HG03520 (cell line): ENCODE measurements around the gene HOXD9.

Source experiments
- ATAC-seq: cut with Tn5 transposase; IDR thresholded peaks from one replicate; pipeline ENCODE4 v1.9.1; 2021; ENCODE audit warnings: mild to moderate bottlenecking, moderate library complexity; ENCODE audit not compliant: unreplicated experiment

Gene HOXD9

DNA sequence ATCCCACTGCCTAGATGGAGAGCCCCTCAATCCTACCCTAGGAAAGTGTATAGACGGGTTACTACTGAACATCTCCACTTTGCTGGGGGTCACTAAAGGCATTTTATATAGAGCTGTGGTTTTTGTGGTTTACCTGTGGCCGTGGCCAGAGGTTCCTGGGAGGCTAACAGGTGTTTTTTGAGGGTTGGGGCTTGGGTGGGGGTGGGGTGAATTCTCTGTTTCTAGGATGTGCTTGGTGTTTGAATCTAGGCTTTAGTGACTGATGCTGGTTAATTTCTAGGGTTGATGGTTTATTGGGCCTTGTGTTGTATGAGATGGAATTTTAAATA, 14.7 kb downstream of the HOXD9 start:
- ATAC-seq: no peak

DNA sequence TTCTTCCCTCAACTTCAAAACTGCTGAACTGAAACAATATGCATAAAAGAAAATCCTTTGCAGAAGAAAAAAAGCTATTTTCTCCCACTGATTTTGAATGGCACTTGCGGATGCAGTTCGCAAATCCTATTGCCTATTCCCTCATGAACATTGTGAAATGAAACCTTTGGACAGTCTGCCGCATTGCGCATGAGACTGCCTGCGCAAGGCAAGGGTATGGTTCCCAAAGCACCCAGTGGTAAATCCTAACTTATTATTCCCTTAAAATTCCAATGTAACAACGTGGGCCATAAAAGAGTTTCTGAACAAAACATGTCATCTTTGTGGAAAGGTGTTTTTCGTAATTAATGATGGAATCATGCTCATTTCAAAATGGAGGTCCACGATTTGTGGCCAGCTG, 15.4 kb downstream of the HOXD9 start:
- ATAC-seq: no peak

DNA sequence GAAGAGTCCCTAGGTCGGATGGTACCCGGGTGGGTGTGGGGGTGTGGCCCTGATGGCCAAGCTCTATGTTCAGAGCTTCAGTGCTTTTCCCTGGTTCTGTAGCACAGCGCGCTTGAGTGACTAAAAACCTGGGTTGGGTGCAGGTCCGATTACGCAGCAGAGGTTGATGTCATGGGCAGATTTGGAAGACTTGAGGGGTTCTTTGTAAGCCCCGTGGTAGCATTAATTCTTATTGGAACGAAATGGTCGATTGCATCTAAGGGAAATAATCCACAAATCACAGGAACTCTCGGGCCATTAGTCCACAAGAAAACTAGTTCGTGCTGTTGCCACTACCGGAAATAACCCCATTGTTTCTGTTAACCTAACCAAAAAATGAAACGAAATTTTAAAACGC, 16.0 kb downstream of the HOXD9 start:
- ATAC-seq: no peak

- no peak for ATAC-seq
Observed at GRCh38 chr2:176138923-176139660, 16.6 kb downstream of the HOXD9 start.

GRCh38 chr2:176139661-176140512, 17.4 kb downstream of the HOXD9 start:
- ATAC-seq: no peak

DNA sequence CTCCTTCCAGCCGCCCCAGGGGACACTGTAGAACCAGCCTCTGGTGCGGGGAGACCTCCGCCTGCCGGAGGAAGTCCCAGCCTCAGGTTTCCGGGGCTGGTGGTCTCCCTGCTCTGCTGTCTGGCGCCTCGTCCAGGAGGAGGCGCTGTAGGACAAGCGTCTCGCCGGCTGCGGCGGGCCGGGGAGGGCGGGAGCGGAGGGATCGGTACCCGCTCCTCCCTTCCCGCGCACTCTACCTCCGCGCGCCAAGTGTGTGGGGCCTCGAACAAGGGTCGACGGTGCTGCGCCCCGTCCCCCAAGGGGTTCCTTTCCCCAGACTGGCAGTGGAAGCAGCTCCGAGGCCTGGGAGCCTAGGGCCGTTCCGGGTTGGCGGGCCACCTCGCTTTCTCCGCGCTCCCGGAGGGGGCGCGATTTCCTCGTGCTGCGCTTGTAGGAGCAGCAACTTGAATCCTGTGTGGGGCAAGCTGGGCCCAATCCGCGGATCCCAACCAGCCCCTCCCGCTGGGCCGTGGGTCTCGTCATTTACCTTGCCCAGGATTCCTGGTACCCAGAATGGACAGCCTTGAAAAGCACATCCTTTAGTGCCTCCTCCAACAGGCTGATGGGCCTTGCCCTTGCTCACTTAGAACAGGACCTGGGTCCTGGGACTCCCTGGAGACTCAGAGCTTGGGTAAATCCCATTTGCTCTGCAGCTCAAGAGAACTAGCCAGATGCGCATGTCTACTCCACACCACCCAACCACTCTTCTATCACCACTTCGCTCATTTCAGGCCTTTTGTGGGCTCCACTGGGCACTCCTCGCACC, 18.2 kb downstream of the HOXD9 start:
- peak; percentile 87 for ATAC-seq

DNA sequence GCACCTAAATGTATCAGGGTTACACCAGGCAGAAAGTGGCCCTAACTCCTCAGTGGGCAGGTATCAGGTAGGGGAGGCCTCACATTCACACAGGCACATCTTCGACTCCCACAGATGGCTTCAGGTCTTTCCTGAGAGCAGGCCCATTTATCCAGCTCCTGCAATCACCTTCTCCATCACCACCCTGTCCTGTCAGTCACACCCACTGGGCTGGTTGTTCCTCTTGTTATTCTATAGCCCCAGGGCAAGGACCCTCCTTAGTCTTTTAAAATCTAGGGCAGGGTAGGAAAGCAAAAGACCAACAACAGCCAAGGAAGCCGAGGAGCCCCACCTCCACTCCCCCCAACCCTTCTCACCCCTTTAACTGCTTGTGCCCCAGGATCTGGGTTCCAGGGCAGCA, 19.8 kb downstream of the HOXD9 start:
- ATAC-seq: no peak

DNA sequence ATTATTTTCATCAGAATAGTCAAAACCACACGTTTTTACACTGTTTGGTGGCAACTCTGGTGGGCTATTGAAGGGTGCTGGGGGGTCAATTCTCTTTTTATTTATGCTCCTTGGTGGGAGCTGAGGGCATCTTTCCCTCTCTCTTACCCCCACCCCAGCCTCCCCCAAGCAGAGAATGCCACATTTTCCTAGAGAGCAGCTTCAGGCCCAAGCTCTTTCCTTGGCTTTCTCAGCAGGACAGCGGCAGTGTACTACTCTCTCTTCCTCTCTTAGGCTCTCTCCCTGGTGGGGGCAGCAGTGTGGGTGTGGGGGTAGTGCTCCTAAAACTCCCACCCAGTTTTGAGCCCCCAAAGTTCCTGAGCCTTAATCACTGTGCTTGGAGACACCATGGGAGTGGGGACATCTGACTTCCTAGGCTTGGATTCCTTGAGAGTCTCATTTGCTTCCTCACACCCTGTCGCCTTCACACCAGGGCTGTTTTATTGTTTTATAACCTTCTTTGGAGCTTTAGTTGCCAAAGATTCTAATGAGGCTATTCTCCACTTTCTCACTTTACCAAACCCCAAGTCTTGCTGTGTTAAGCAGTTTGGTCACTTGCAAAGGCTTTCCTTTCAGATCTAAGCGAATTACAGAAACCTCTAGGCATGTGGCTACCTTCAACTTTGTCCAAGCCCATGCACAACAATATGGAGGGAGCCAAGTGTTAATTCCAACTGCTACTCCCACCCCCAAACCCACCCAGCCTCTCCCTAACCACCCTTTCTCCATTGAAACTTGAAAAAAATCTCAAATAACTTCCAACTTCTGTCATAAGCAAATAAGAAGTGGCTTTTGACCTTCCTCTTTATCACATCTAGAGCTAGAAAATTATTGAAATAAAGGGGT, 22.8 kb downstream of the HOXD9 start:
- no peak for ATAC-seq

DNA sequence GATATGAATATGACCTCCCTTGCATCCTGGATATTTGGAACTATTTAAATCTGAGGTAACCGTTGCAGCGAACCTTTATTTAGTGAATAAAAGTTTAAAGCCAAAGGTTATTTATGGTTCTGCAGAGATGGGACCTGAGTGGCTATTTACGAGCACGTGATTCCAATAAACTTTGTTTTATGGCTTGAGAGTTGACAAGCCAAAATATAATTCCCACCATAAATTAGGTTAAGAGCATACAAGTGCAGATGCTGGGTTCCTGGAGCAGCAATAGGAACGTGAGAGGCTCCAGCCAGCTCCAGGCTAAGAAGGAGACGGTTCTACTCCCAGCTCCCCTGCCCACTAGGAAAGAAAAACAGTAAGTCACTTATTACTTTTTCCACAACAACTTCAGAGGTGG, 23.6 kb downstream of the HOXD9 start:
- ATAC-seq: no peak

DNA sequence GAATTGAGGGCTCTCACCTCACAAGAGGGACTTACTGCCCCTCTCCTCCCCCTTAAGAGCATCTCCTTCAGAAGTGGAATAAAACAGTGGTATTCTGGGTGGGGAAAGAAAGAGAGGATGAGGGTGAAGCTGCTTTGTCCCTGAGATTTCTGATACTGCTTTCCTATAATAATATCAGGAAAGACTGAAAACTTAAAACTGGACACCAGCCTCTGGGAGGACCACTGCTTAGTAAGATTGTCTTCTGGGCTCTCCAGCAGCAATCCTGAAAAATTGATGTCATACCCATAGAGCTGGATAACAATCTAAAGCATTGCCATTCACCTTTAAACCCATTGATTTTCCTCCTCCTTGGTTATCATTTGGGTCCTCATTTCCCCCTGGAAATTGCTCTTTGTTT, 24.1 kb downstream of the HOXD9 start:
- ATAC-seq: no peak

DNA sequence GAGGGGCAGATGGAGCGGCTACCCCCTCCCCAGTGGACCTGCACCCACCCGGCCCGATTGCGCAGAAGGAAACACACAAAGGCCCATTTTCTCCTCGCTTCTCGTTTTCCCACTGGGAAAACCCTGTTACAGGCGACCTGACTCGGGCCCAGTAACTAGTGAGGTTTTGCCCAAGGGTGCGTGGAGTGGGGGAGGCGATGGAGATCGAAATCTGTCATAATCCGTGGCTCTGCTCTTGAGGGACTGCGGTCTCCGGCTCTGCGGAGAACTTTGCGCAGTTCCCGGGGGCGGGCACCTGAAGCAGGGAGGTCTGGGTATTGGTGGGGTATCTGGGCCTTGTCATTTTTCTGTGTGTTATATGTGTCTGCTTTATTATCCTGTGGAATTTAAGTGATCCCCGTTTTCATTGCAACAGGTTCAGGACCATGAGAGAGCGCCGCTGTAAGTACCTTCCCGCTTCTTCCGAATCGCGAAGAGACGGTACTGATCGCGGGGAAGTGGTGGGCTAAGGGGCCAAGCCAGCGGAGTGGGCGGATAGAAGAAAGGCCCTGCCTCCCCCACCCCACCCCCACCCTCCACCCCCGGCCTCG, 24.8 kb downstream of the HOXD9 start:
- ATAC-seq: no peak

DNA sequence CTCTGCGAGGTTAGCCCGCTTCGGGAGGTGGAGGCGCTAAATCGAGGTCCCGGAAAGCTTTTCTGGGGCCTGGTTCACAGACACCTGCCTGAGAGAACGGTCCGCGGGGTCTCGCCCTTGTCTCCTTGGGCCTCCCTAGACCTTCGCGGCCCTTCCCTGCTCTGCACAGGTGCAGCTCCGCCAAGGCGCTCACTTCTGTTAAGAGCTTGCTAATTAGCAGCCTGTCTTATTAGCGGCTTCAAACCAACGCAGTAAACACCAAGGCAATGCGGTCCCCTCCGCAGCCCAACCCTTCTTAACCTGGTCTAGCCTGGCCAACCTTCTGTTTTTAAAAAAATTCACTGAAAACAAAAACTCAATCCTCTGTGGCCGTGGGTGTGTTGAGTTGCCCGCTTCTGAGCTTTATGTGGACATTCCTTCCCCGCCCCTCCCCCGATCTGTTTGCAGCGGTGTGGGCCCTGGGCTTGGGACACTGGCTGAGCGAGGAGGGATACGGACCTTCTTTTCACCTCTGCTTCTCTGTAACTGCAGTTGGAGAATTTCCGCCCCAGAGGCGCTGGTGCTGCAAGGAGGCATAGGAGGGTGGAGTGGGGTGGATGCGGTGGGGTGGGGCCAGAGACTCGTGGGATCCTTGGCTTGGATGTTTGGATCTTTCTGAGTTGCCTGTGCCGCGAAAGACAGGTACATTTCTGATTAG, 25.4 kb downstream of the HOXD9 start:
- ATAC-seq: no peak

DNA sequence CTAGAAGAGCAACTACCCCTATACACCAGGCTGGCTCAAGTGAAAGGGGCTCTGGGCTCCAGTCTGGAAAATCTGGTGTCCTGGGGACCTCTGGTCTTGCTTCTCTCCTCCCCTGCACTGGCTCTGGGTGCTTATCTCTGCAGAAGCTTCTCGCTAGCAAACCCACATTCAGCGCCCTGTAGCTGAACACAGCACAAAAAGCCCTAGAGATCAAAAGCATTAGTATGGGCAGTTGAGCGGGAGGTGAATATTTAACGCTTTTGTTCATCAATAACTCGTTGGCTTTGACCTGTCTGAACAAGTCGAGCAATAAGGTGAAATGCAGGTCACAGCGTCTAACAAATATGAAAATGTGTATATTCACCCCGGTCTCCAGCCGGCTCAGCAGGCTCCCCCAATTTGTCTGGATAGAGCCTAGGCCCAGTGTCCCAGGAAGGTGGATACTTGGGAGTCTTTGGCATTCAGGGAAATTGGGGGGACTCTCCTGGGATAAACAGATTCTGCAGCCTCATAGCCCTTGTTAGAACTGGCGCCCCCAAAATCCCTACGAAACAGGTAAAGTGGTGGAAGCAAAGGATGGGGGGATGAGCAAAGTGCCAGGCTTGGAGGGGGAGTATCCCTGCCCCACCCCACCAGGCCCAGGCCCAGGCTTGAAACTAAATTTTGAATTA, 26.4 kb downstream of the HOXD9 start:
- ATAC-seq: no peak

DNA sequence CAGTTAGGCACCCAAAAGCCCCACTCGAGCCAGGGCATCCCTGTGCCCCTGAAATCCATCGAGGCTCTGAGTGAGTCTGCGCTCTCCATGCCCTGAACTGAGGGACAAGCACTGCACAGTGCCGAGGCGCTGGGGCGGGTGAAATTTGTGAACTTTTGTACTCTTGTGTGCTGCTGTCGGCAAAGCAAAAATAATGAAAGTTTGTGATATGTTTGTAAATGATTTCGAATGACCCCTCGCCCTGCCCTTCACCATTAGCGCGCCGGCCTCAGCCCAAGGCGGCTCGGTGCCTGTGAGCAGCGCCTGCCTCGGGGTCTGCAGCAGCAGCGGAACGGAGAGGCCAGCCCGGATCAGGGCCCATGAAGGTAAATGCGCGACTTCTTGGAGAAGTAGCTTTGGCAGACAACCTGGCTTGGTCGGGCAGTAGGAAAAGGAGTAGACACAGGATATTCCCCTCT, 27.0 kb downstream of the HOXD9 start:
- ATAC-seq: no peak

- no peak for ATAC-seq
Observed at GRCh38 chr2:176149939-176150583, 27.5 kb downstream of the HOXD9 start.

DNA sequence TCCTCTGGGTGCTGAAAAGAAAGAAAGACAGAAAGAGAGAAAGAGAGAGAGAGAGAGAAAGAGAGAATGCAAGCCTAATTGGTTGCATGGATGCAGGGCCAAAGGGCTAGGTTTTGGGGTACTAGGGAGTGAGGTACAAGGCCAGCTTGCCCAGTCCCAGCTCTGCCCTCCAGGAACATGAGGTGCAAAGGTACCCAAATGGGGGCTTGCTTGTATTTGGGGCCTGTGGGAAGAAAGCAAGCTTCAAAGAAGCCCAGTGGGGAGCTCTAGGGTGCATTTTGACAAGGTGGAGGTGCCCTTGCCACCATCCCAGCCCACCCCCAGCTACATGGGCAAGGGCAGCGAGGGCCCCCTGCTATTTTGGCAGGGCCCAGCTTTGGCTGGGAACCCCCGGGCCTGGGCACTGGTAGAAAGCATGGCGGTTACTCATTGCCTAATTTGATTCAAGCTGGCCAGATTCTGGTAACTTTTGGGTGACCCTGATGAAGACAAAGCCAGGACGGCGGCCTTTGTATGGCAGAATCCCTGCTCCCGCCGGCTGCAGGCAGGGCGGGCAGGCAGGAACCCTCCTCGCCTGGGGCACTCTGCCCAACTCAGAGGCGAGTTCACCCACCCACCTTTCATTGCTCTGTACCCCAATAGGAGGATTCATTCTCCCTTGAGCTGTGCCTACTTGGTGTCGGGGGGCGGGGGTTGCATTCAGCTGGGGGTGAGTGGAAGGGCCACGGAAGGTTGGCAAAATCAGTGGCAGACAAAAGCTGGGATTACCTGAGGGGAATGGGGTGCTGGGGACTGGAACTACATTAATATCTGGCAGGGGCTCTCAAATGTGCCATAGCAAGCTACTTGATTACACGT, 28.3 kb downstream of the HOXD9 start:
- ATAC-seq: no peak

GRCh38 chr2:176151442-176152287, 29.1 kb downstream of the HOXD9 start, which contains the start of gene HOXD4:
Gene HOXD4 (plus strand): TSS chr2:176151550. CDS start chr2:176151634, 84 bp downstream.
- ATAC-seq: no peak
